GM12878 (cell line): ENCODE data around the gene KRT25. TPM values are rescaled to one million over a fixed set of nuclear protein-coding genes. Genes with fewer than 3 reads are reported as not detected.

Experiments used
- BCL3 ChIP-seq: IDR thresholded peaks from 2 replicates; pipeline ENCODE4 v1.6.1; 2011; ENCODE audit warnings: borderline replicate concordance, low read depth, mild to moderate bottlenecking, moderate library complexity, low read length; ENCODE audit not compliant: insufficient read depth, poor library complexity, severe bottlenecking
- polyA plus RNA-seq, 11 experiments: library from polyadenylated mRNA; depleted of rRNA in 4 of 11; unstranded in 6 of 11; stranded (reverse) in 5 of 11; fragments of >200 nt; fragmentation: Nextera tagmentation in 4 of 11; fragmentation: Illumina TruSeq in 1 of 11; extraction: Ambion mirVana in 4 of 11; extraction: Trizol in 1 of 11; gene quantifications; 1 replicate in 1 of 11; 2 replicates in 10 of 11; pipeline versions ENCODE4 v1.2.1 to v1.2.3, GENCODE V29; 2011 to 2016; ENCODE audit warnings: inconsistent platforms in 2 of 11, missing spikeins in 2 of 11, low read depth in 1 of 11
- total RNA-seq, 4 experiments: library from RNA; depleted of rRNA in 3 of 4; stranded (reverse); fragments of >200 nt in 3 of 4; fragmentation: Illumina TruSeq in 1 of 4; extraction: Trizol in 1 of 4; gene quantifications; 2 replicates each; pipeline versions ENCODE4 v1.2.1 to v1.2.3, GENCODE V29; 2013 to 2021
- TF ChIP-seq, protein P1 (sequence below): fragments of 450-650 bp; IDR thresholded peaks from 2 replicates; pipeline ENCODE4 v1.6.1; 2018; ENCODE audit warnings: borderline replicate concordance, mild to moderate bottlenecking; ENCODE audit not compliant: partially characterized antibody
- TF ChIP-seq, protein P2 (sequence below): fragments of 450-650 bp; IDR thresholded peaks from 2 replicates; pipeline ENCODE4 v1.6.1; 2017; ENCODE audit warnings: mild to moderate bottlenecking

KRT25 gene
- total and polyA plus RNA-seq, 10 of the 15 experiments (the other 5 are each of a cell fraction or from before 2014, with no cell fraction given): not detected

DNA sequence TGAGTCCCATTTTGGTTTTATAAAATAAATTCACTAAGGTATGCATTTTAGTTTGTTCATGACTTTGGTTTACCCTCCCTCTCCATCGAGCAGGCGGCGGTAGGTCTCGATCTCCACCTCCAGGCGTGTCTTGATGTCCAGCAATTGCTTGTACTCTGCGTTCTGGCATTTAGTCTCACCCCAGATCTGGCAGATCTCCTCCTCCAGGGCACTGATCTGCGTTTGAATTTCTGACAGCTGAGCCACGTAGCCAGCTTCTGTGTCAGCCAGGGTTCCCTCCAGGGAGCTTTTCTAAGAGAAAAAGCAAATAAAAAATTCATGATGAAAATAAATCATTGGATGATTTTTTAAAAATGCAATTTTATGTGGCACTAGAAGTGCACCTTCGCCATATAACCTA is 55.8 kb downstream of the KRT25 start (continued):
- TF ChIP-seq, protein P1, sequence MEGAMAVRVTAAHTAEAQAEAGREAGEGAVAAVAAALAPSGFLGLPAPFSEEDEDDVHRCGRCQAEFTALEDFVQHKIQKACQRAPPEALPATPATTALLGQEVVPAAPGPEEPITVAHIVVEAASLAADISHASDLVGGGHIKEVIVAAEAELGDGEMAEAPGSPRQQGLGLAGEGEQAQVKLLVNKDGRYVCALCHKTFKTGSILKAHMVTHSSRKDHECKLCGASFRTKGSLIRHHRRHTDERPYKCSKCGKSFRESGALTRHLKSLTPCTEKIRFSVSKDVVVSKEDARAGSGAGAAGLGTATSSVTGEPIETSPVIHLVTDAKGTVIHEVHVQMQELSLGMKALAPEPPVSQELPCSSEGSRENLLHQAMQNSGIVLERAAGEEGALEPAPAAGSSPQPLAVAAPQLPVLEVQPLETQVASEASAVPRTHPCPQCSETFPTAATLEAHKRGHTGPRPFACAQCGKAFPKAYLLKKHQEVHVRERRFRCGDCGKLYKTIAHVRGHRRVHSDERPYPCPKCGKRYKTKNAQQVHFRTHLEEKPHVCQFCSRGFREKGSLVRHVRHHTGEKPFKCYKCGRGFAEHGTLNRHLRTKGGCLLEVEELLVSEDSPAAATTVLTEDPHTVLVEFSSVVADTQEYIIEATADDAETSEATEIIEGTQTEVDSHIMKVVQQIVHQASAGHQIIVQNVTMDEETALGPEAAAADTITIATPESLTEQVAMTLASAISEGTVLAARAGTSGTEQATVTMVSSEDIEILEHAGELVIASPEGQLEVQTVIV: no peak
- TF ChIP-seq, protein P2, sequence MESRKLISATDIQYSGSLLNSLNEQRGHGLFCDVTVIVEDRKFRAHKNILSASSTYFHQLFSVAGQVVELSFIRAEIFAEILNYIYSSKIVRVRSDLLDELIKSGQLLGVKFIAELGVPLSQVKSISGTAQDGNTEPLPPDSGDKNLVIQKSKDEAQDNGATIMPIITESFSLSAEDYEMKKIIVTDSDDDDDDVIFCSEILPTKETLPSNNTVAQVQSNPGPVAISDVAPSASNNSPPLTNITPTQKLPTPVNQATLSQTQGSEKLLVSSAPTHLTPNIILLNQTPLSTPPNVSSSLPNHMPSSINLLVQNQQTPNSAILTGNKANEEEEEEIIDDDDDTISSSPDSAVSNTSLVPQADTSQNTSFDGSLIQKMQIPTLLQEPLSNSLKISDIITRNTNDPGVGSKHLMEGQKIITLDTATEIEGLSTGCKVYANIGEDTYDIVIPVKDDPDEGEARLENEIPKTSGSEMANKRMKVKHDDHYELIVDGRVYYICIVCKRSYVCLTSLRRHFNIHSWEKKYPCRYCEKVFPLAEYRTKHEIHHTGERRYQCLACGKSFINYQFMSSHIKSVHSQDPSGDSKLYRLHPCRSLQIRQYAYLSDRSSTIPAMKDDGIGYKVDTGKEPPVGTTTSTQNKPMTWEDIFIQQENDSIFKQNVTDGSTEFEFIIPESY: no peak
- no peak for TF ChIP-seq BCL3

Other genes starting within 250 kb of the KRT25 start
Only the 7 nearest of the 15 such genes appear.
- 91.5 and 109 TPM in 2 replicates for gene SMARCE1, start 107.5 kb downstream of the KRT25 start, total RNA-seq (2014; rRNA removed)
- gene SMARCE1, start 107.5 kb downstream of the KRT25 start, total RNA-seq (2014; rRNA removed; fragmentation: Illumina TruSeq; extraction: Trizol): 137 and 141 TPM in 2 replicates
- 114 and 123 TPM in 2 replicates for gene SMARCE1, start 107.5 kb downstream of the KRT25 start, total RNA-seq (2021)
- gene SMARCE1, start 107.5 kb downstream of the KRT25 start, polyA plus RNA-seq (2011; rRNA removed): 87.9 and 109 TPM in 2 replicates
- gene SMARCE1, start 107.5 kb downstream of the KRT25 start, polyA plus RNA-seq (2014; fragmentation: Illumina TruSeq; extraction: Trizol): 171 and 201 TPM in 2 replicates
- 100 to 1,000 TPM; 124 to 145 TPM for gene SMARCE1, start 107.5 kb downstream of the KRT25 start, polyA plus RNA-seq (2014; fragmentation: Nextera tagmentation; extraction: Ambion mirVana)
- gene SMARCE1, start 107.5 kb downstream of the KRT25 start, polyA plus RNA-seq (2014; rRNA removed): 92.9 and 95.7 TPM in 2 replicates
- 100 to 1,000 TPM; 184 to 191 TPM for gene SMARCE1, start 107.5 kb downstream of the KRT25 start, polyA plus RNA-seq (2016; fragmentation: Nextera tagmentation; extraction: Ambion mirVana)
- gene KRT222, start 90.2 kb downstream of the KRT25 start, total RNA-seq (2014; rRNA removed): 0.51 and 0.60 TPM in 2 replicates
- 0.37 and 0.54 TPM in 2 replicates for gene KRT222, start 90.2 kb downstream of the KRT25 start, total RNA-seq (2014; rRNA removed; fragmentation: Illumina TruSeq; extraction: Trizol)
- gene KRT222, start 90.2 kb downstream of the KRT25 start, total RNA-seq (2021): 0.08 and 0.21 TPM in 2 replicates
- gene KRT222, start 90.2 kb downstream of the KRT25 start, polyA plus RNA-seq (2011; rRNA removed): 6.4 and 10.6 TPM in 2 replicates
- 0.44 and 1.1 TPM in 2 replicates for gene KRT222, start 90.2 kb downstream of the KRT25 start, polyA plus RNA-seq (2014; fragmentation: Illumina TruSeq; extraction: Trizol)
- gene KRT222, start 90.2 kb downstream of the KRT25 start, polyA plus RNA-seq (2014; fragmentation: Nextera tagmentation; extraction: Ambion mirVana): under 1 TPM; 0.74 to 0.95 TPM
- 0.20 and 0.32 TPM in 2 replicates for gene KRT222, start 90.2 kb downstream of the KRT25 start, polyA plus RNA-seq (2014; rRNA removed)
- gene KRT222, start 90.2 kb downstream of the KRT25 start, polyA plus RNA-seq (2016; fragmentation: Nextera tagmentation; extraction: Ambion mirVana): under 1 TPM in 1 of 2 experiments, not detected in 1; 0.31 TPM
- gene KRT24, start 51.6 kb downstream of the KRT25 start, total RNA-seq (2014; rRNA removed): not detected in 2 replicates
- not detected in 2 replicates for gene KRT24, start 51.6 kb downstream of the KRT25 start, total RNA-seq (2014; rRNA removed; fragmentation: Illumina TruSeq; extraction: Trizol)
- not detected in 2 replicates for gene KRT24, start 51.6 kb downstream of the KRT25 start, total RNA-seq (2021)
- not detected in 2 replicates for gene KRT24, start 51.6 kb downstream of the KRT25 start, polyA plus RNA-seq (2011; rRNA removed)
- gene KRT24, start 51.6 kb downstream of the KRT25 start, polyA plus RNA-seq (2014; fragmentation: Illumina TruSeq; extraction: Trizol): not detected in 2 replicates
- not detected for gene KRT24, start 51.6 kb downstream of the KRT25 start, polyA plus RNA-seq (2014; fragmentation: Nextera tagmentation; extraction: Ambion mirVana)
- not detected in 2 replicates for gene KRT24, start 51.6 kb downstream of the KRT25 start, polyA plus RNA-seq (2014; rRNA removed)
- not detected for gene KRT24, start 51.6 kb downstream of the KRT25 start, polyA plus RNA-seq (2016; fragmentation: Nextera tagmentation; extraction: Ambion mirVana)
- not detected in 2 replicates for gene KRT26, start 16.9 kb upstream of the KRT25 start, total RNA-seq (2014; rRNA removed)
- not detected in 2 replicates for gene KRT26, start 16.9 kb upstream of the KRT25 start, total RNA-seq (2014; rRNA removed; fragmentation: Illumina TruSeq; extraction: Trizol)
- not detected in 2 replicates for gene KRT26, start 16.9 kb upstream of the KRT25 start, total RNA-seq (2021)
- gene KRT26, start 16.9 kb upstream of the KRT25 start, polyA plus RNA-seq (2011; rRNA removed): not detected in 2 replicates
- not detected in 2 replicates for gene KRT26, start 16.9 kb upstream of the KRT25 start, polyA plus RNA-seq (2014; fragmentation: Illumina TruSeq; extraction: Trizol)
- gene KRT26, start 16.9 kb upstream of the KRT25 start, polyA plus RNA-seq (2014; fragmentation: Nextera tagmentation; extraction: Ambion mirVana): not detected
- gene KRT26, start 16.9 kb upstream of the KRT25 start, polyA plus RNA-seq (2014; rRNA removed): not detected in 2 replicates
- gene KRT26, start 16.9 kb upstream of the KRT25 start, polyA plus RNA-seq (2016; fragmentation: Nextera tagmentation; extraction: Ambion mirVana): not detected
- gene KRT27, start 27.2 kb upstream of the KRT25 start, total RNA-seq (2014; rRNA removed): not detected in 2 replicates
- gene KRT27, start 27.2 kb upstream of the KRT25 start, total RNA-seq (2014; rRNA removed; fragmentation: Illumina TruSeq; extraction: Trizol): not detected in 2 replicates
- gene KRT27, start 27.2 kb upstream of the KRT25 start, total RNA-seq (2021): not detected in 2 replicates
- 0.20 TPM in 1 of 2 replicates, not detected in the other for gene KRT27, start 27.2 kb upstream of the KRT25 start, polyA plus RNA-seq (2011; rRNA removed)
- gene KRT27, start 27.2 kb upstream of the KRT25 start, polyA plus RNA-seq (2014; fragmentation: Illumina TruSeq; extraction: Trizol): not detected in 2 replicates
- not detected for gene KRT27, start 27.2 kb upstream of the KRT25 start, polyA plus RNA-seq (2014; fragmentation: Nextera tagmentation; extraction: Ambion mirVana)
- gene KRT27, start 27.2 kb upstream of the KRT25 start, polyA plus RNA-seq (2014; rRNA removed): not detected in 2 replicates
- gene KRT27, start 27.2 kb upstream of the KRT25 start, polyA plus RNA-seq (2016; fragmentation: Nextera tagmentation; extraction: Ambion mirVana): not detected
- gene KRT28, start 44.6 kb upstream of the KRT25 start, total RNA-seq (2014; rRNA removed): not detected in 2 replicates
- not detected in 2 replicates for gene KRT28, start 44.6 kb upstream of the KRT25 start, total RNA-seq (2014; rRNA removed; fragmentation: Illumina TruSeq; extraction: Trizol)
- not detected in 2 replicates for gene KRT28, start 44.6 kb upstream of the KRT25 start, total RNA-seq (2021)
- gene KRT28, start 44.6 kb upstream of the KRT25 start, polyA plus RNA-seq (2011; rRNA removed): not detected in 2 replicates
- gene KRT28, start 44.6 kb upstream of the KRT25 start, polyA plus RNA-seq (2014; fragmentation: Illumina TruSeq; extraction: Trizol): not detected in 2 replicates
- gene KRT28, start 44.6 kb upstream of the KRT25 start, polyA plus RNA-seq (2014; fragmentation: Nextera tagmentation; extraction: Ambion mirVana): not detected
- gene KRT28, start 44.6 kb upstream of the KRT25 start, polyA plus RNA-seq (2014; rRNA removed): not detected in 2 replicates
- not detected for gene KRT28, start 44.6 kb upstream of the KRT25 start, polyA plus RNA-seq (2016; fragmentation: Nextera tagmentation; extraction: Ambion mirVana)
- gene KRT10, start 67.3 kb upstream of the KRT25 start, total RNA-seq (2014; rRNA removed): 5.7 and 12.4 TPM in 2 replicates
- 10.8 and 11.1 TPM in 2 replicates for gene KRT10, start 67.3 kb upstream of the KRT25 start, total RNA-seq (2014; rRNA removed; fragmentation: Illumina TruSeq; extraction: Trizol)
- 34.8 and 36.4 TPM in 2 replicates for gene KRT10, start 67.3 kb upstream of the KRT25 start, total RNA-seq (2021)
- 21.3 and 41.6 TPM in 2 replicates for gene KRT10, start 67.3 kb upstream of the KRT25 start, polyA plus RNA-seq (2011; rRNA removed)
- 11.1 and 14.4 TPM in 2 replicates for gene KRT10, start 67.3 kb upstream of the KRT25 start, polyA plus RNA-seq (2014; fragmentation: Illumina TruSeq; extraction: Trizol)
- 10 to 100 TPM; 16.0 to 37.0 TPM for gene KRT10, start 67.3 kb upstream of the KRT25 start, polyA plus RNA-seq (2014; fragmentation: Nextera tagmentation; extraction: Ambion mirVana)
- 26.6 and 27.1 TPM in 2 replicates for gene KRT10, start 67.3 kb upstream of the KRT25 start, polyA plus RNA-seq (2014; rRNA removed)
- 10 to 100 TPM; 78.7 to 98.5 TPM for gene KRT10, start 67.3 kb upstream of the KRT25 start, polyA plus RNA-seq (2016; fragmentation: Nextera tagmentation; extraction: Ambion mirVana)